Body of pancreas (tissue), 4 donors: ENCODE results near the gene KIF17. TPM values are rescaled to one million over a fixed set of nuclear protein-coding genes. Genes with fewer than 3 reads are reported as not detected.

Source experiments
- ATAC-seq: fragments of 150-250 bp; one replicate; pipeline ENCODE4 v1.9.1; 2016
- DNase-seq, 4 donors: peaks; one replicate each; pipeline ENCODE4 v3.0.0-alpha.2; 2019
- H3K27ac ChIP-seq, 4 donors: fragments of 200-600 bp; sonication (generic); 1 replicate in 3 of 4; 2 replicates in 1 of 4; pipeline versions ENCODE4 v1.5.1 to v1.6.1; 2016 to 2019; ENCODE audit warnings: mild to moderate bottlenecking in 1 of 4, mixed read lengths in 1 of 4, moderate library complexity in 1 of 4
- H3K27me3 ChIP-seq, 2 donors: fragments of 200-600 bp; sonication (generic); one replicate each; pipeline ENCODE4 v1.6.0; 2016; ENCODE audit warnings: mild to moderate bottlenecking in 1 of 2
- H3K36me3 ChIP-seq, 2 donors: fragments of 200-600 bp; sonication (generic); replicated peaks in 1 of 2; 2 replicates each; pipeline ENCODE4 v1.5.1; 2016; ENCODE audit warnings: low read depth in 2 of 2; ENCODE audit not compliant: insufficient read depth in 1 of 2
- H3K4me1 ChIP-seq: fragments of 200-600 bp; sonication (generic); one replicate; pipeline ENCODE4 v1.6.0; 2016
- H3K4me3 ChIP-seq, 2 donors: fragments of 200-600 bp; sonication (generic); 1 replicate in 1 of 2; 2 replicates in 1 of 2; pipeline ENCODE4 v1.5.1; 2016 to 2019
- H3K9me3 ChIP-seq, 3 donors: fragments of 200-600 bp; sonication (generic); 1 replicate in 2 of 3; 2 replicates in 1 of 3; pipeline ENCODE4 v1.5.1; 2016
- CTCF ChIP-seq, 7 experiments: fragments of 450-650 bp in 4 of 7; fragments of 200-600 bp in 3 of 7; sonication (generic) in 3 of 7; IDR thresholded peaks; one replicate each; pipeline ENCODE4 v1.5.1; 2016 to 2019; ENCODE audit warnings: antibody characterized with exemption in 7 of 7
- POLR2A ChIP-seq, 3 donors: fragments of 450-650 bp; IDR thresholded peaks; one replicate each; pipeline ENCODE4 v1.6.1; 2016; ENCODE audit warnings: antibody characterized with exemption in 3 of 3, mild to moderate bottlenecking in 2 of 3
- WGBS, 2 donors: methylation state at CpG; one replicate each; pipeline ENCODE4 v1.1.5; 2017; 5-methylcytosine and 5-hydroxymethylcytosine counted together
- intact Hi-C: fragments of 100-400 bp; cut with DNase I; formaldehyde crosslinking; loops from one replicate; pipeline ENCODE4 v1.15.1; 2023
- total RNA-seq, 2 donors: library from RNA; depleted of rRNA; stranded (reverse); fragments of >200 nt; gene quantifications; one replicate each; pipeline ENCODE4 v1.1.0, GENCODE V29; 2016

The KIF17 gene
- total RNA-seq, 2 donors from 2014 or later, result 1.8 TPM; not detected in 1

GRCh38 chr1:20698195-20698910, 19.5 kb downstream of the KIF17 start:
- intact Hi-C loops, result loop anchor here (5.0 kb wide), 1 partner anchor 499 kb away; no protein-coding TSS in a partner anchor
- TF ChIP-seq POLR2A (IDR thresholded peaks at IDR 0.05) (no peak), CTCF (IDR thresholded peaks at IDR 0.05) (no peak)
- Histone ChIP-seq H3K27ac (no peak overlapping the region), H3K9me3 (no peaks in the 10 kb centered on the region), H3K4me1 (peaks cover 6% of the 10 kb centered on the region), H3K4me3 (no peak overlapping the region), H3K27me3 (no peaks in the 10 kb centered on the region), H3K36me3 (no peaks in the 10 kb centered on the region)
- WGBS, 2 donors, result 78 to 79% methylated on average over 16 to 18 of the region's 18 CpGs
- DNase-seq (no peak), ATAC-seq (no peak)

- no peak for DNase-seq
- Histone ChIP-seq H3K4me1 (peaks cover 6% of the 10 kb centered on the region), H3K36me3 (no peaks in the 10 kb centered on the region), H3K9me3 (no peaks in the 10 kb centered on the region), H3K4me3 (no peak overlapping the region), H3K27me3 (no peaks in the 10 kb centered on the region), H3K27ac (no peak overlapping the region)
- ATAC-seq, result no peak
- intact Hi-C loops, result loop anchor here (5.0 kb wide), 1 partner anchor 500 kb away; no protein-coding TSS in a partner anchor
- no peak for TF ChIP-seq POLR2A (IDR thresholded peaks at IDR 0.05)
- TF ChIP-seq CTCF (IDR thresholded peaks at IDR 0.05), result no peak
- 67 to 69% methylated on average over 12 of the region's 12 CpGs for WGBS, 2 donors
Observed at GRCh38 chr1:20697563-20697962, 20.2 kb downstream of the KIF17 start.

GRCh38 chr1:20696397-20697333, 21.1 kb downstream of the KIF17 start:
- peaks cover 6% of the 10 kb centered on the region for H3K4me1 ChIP-seq
- ATAC-seq (peak; percentile 93), DNase-seq (peak; percentile 77 to 86 (median 82))
- TF ChIP-seq CTCF (IDR thresholded peaks at IDR 0.05) (peak; percentile 77 to 91 (median 83)), POLR2A (IDR thresholded peaks at IDR 0.05) (peak in 1 of 3 donors; percentile 10)
- peak overlapping the region; percentile 21 to 75 (median 68) for H3K27ac ChIP-seq
- no peaks in the 10 kb centered on the region for H3K36me3 ChIP-seq
- intact Hi-C loops, result loop anchor here (5.0 kb wide), 1 partner anchor 501 kb away; no protein-coding TSS in a partner anchor
- H3K9me3 ChIP-seq, result no peaks in the 10 kb centered on the region
- H3K27me3 ChIP-seq, result no peaks in the 10 kb centered on the region
- peak overlapping the region; percentile 31 to 54 for H3K4me3 ChIP-seq
- 2 to 5% methylated on average over 18 to 46 of the region's 46 CpGs for WGBS, 2 donors

- H3K9me3 ChIP-seq, result no peaks in the 10 kb centered on the region
- peaks cover 6% of the 10 kb centered on the region for H3K4me1 ChIP-seq
- 69 to 71% methylated on average over 10 of the region's 10 CpGs for WGBS, 2 donors
- ATAC-seq (no peak), DNase-seq (no peak)
- H3K27ac ChIP-seq, result no peak overlapping the region
- TF ChIP-seq POLR2A (IDR thresholded peaks at IDR 0.05) (no peak), CTCF (IDR thresholded peaks at IDR 0.05) (no peak)
- no peak overlapping the region for H3K4me3 ChIP-seq
- no peaks in the 10 kb centered on the region for H3K36me3 ChIP-seq
- intact Hi-C loops, result loop anchor here (5.0 kb wide), 1 partner anchor 502 kb away; no protein-coding TSS in a partner anchor
- no peaks in the 10 kb centered on the region for H3K27me3 ChIP-seq
Observed at GRCh38 chr1:20695515-20695914, 22.3 kb downstream of the KIF17 start.
